SK-N-MC (cell line): Measurements from ENCODE around the gene OSBP.

ENCODE experiments used
- EZH2 ChIP-seq: fragments of 200-600 bp; sonication (generic); IDR thresholded peaks from one replicate; pipeline ENCODE4 v1.6.1; 2017; ENCODE audit warnings: antibody characterized with exemption
- FOXP2 ChIP-seq: optimal IDR thresholded peaks from 2 replicates; pipeline ENCODE3; 2011; ENCODE audit warnings: mild to moderate bottlenecking, moderate library complexity; ENCODE audit not compliant: insufficient read depth; ENCODE audit errors: extremely low read length, control extremely low read depth
- POLR2AphosphoS5 ChIP-seq: IDR thresholded peaks from 2 replicates; pipeline ENCODE4 v1.6.1; 2012; ENCODE audit warnings: mild to moderate bottlenecking, low read depth, low read length, borderline replicate concordance

DNA sequence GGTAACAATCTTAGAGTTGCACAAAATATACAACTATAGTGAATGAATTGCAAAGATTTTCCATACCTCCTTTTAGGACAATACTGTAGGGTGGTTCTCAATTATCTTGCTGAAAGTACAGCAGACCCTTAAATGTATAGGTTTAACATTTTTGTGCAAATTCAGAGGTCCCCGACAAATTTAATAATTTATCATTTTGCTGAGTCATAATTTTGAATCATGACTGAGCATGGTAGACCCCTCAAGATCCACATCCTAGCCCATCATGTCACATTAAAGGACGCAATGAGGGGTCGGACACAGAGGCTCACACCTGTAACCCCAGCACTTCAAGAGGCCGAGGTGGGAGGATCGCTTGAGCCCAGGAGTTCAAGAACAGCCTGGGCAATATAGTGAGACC, 43.5 kb downstream of the OSBP start:
- TF ChIP-seq EZH2 (no peak), POLR2AphosphoS5 (no peak), FOXP2 (no peak)
